GM18505 (cell line): ENCODE measurements around the gene ITSN1.

Experiments used
- ATAC-seq: cut with Tn5 transposase; IDR thresholded peaks from one replicate; pipeline ENCODE4 v1.9.1; 2021; ENCODE audit not compliant: unreplicated experiment
- POLR2A ChIP-seq: IDR thresholded peaks from 4 replicates; pipeline ENCODE4 v1.6.1; 2011; ENCODE audit warnings: borderline replicate concordance; ENCODE audit not compliant: insufficient read depth, insufficient read length; ENCODE audit errors: extremely low read depth

The ITSN1 gene

GRCh38 chr21:33880626-33881025 is 238.3 kb downstream of the ITSN1 start:
- no peak for ATAC-seq
- no peak for TF ChIP-seq POLR2A

- no peak for ATAC-seq
- no peak for TF ChIP-seq POLR2A
Measured at GRCh38 chr21:33881689-33882440, 239.6 kb downstream of the ITSN1 start.

- ATAC-seq = no peak
- TF ChIP-seq POLR2A = no peak
Measured at GRCh38 chr21:33883118-33883517, 240.8 kb downstream of the ITSN1 start.

GRCh38 chr21:33884376-33885171 is 242.3 kb downstream of the ITSN1 start:
- no peak for TF ChIP-seq POLR2A
- no peak for ATAC-seq

- ATAC-seq = no peak
- TF ChIP-seq POLR2A = no peak
Measured at GRCh38 chr21:33885172-33885514, 242.8 kb downstream of the ITSN1 start.

- no peak for TF ChIP-seq POLR2A
- no peak for ATAC-seq
Measured at GRCh38 chr21:33886321-33886720, 244.0 kb downstream of the ITSN1 start.

- no peak for ATAC-seq
- no peak for TF ChIP-seq POLR2A
Measured at GRCh38 chr21:33890187-33890586, 247.9 kb downstream of the ITSN1 start.

GRCh38 chr21:33892853-33893252 is 250.6 kb downstream of the ITSN1 start:
- ATAC-seq = no peak
- no peak for TF ChIP-seq POLR2A

GRCh38 chr21:33893917-33894316 is 251.6 kb downstream of the ITSN1 start:
- no peak for TF ChIP-seq POLR2A
- ATAC-seq = no peak

- TF ChIP-seq POLR2A = no peak
- ATAC-seq = no peak
Measured at GRCh38 chr21:33894736-33895288, 252.5 kb downstream of the ITSN1 start.

- TF ChIP-seq POLR2A = no peak
- no peak for ATAC-seq
Measured at GRCh38 chr21:33895356-33895755, 253.1 kb downstream of the ITSN1 start.

GRCh38 chr21:33896691-33897090 is 254.4 kb downstream of the ITSN1 start:
- no peak for ATAC-seq
- no peak for TF ChIP-seq POLR2A

GRCh38 chr21:33897098-33897497 is 254.8 kb downstream of the ITSN1 start:
- TF ChIP-seq POLR2A = no peak
- no peak for ATAC-seq

- no peak for ATAC-seq
- TF ChIP-seq POLR2A = no peak
Measured at GRCh38 chr21:33897739-33898138, 255.4 kb downstream of the ITSN1 start.
